HK-2 (cell line): Measurements from ENCODE around the gene TBCB.
"Not testable (repeated sequence)": the region's sequence is repeated elsewhere in the genome, so short reads cannot be mapped to it uniquely, and the experiment has no call there.

ENCODE experiments used
- DNase-seq: peaks from one replicate; pipeline ENCODE4 v3.0.0-alpha.2; 2018; ENCODE audit not compliant: unreplicated experiment

TBCB gene, protein sequence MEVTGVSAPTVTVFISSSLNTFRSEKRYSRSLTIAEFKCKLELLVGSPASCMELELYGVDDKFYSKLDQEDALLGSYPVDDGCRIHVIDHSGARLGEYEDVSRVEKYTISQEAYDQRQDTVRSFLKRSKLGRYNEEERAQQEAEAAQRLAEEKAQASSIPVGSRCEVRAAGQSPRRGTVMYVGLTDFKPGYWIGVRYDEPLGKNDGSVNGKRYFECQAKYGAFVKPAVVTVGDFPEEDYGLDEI

DNA sequence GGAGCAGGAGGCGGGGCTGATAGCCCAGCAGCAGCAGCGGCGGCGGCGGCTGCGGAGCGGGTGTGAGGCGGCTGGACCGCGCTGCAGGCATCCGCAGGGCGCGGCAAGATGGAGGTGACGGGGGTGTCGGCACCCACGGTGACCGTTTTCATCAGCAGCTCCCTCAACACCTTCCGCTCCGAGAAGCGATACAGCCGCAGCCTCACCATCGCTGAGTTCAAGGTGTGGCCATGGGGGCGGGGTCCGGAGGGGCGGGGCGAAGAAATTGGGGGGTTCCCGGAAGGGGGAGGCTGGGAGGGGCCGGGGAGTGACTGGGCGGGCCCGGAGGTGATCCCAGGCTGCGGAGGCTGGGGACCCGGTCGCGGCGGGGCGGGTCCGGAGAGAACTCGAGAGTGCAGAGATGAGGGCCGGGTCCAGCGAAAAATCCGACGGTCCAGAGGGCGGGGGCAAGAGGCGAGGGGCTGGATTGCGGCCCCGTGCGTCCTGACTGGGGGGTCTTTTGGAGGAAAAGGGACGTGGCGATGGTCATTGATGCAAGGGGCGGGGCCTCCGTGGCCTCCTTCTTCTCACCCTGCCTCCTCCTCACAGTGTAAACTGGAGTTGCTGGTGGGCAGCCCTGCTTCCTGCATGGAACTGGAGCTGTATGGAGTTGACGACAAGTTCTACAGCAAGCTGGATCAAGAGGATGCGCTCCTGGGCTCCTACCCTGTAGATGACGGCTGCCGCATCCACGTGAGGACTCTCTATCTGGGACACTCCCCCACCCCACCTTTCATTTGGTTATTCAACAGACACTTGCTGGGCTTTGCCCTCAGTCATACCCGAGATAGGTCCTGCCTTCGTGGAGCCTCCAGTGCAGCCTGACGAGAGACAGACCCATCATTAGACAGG, at the start of gene TBCB:
Gene TBCB (plus strand): TSS at position 16 of the 891 bp plus-strand sequence. CDS start 93 bp downstream, at position 109.
- no peak for DNase-seq

DNA sequence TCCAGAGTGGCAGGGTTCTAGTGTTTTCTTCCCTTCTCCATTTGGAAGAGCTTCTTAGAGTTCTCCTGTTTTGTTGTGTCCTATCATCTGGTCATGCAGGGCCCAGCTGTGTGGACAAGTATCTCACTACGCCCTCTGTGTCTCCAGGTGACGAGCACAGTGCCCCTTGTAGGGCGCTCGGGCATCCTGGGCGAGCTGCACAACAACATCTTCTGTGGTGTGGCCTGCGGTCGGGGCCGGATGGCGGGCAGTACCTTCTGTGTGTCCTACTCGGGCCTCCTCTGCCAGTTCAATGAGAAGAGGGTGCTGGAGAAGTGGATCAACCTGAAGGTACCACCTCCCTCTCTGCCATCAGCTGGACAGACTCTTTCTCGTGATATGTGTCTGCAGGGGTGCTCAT, 47.6 kb upstream of the TBCB start:
- no peak for DNase-seq

DNA sequence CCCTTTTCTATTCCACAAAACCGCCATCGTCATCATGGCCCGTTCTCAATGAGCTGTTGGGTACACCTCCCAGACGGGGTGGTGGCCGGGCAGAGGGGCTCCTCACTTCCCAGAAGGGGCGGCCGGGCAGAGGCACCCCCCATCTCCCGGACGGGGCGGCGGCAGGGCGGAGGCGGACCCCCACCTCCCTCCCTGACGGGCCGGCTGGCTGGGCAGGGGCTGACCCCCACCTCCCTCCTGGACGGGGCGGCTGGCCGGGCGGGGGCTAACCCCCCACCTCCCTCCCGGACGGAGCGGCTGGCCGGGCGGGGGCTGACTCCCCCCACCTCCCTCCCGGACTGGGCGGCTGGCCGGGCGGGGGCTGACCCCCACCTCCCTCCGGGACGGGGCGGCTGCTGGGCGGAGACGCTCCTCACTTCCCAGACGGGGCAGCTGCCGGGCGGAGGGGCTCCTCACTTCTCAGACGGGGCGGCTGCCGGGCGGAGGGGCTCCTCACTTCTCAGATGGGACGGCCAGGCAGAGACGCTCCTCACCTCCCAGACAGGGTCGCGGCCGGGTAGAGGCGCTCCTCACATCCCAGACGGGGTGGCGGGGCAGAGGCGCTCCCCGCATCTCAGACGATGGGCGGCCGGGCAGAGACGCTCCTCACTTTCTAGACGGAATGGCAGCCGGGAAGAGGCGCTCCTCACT, 46.3 kb upstream of the TBCB start:
- DNase-seq, result not testable (repeated sequence)

DNA sequence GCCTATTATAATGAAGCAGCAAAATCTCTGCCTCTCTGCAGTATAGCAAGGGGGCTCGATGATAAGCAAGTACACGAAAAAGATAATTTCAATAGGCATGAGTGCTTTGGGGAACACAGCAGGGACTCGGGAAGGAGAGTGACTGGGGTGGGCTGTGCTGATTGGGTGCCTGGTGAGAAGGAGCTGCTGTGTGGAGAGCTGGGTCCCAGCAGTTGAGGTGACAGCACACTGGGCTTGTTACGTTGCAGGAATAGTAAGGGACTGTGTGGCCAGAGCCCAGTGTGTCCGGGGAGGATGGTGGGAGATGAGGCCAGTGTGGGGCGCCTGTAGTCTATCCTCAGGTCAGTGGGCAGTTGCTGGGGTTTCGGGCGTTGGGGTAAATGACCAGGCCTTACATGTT, 43.2 kb upstream of the TBCB start:
- no peak for DNase-seq

DNA sequence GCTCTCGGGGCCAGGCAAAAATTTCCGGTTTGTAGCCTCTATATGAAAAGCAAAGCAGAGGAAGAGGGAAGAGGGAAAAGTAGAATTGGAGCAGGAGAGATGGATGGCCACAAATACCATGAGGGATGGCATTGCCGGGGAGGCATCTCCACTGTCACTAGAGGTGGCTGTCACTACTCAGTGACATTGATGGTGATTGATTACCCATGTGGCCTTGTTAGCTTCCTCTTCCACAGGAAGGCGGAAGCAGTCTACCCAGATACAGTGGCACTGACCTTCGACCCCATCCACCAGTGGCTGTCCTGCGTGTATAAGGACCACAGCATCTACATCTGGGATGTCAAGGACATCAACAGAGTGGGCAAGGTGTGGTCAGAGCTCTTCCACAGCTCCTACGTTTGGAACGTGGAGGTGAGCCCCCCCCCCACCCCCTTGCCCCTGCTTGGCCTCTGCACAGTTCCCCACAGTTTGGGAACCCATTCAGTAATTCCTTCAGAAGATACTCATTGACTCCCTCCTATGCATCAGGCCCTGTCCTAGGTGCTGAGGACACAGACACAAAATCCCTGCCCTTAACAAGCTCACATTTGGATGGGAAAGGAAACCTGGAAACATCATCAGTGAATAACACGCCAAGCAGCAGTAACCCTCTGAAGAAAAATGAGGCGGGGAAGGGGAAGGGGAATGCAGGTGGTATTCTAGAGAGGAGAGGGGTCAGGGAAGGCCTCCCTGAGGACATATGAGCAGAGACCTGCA, 42.0 kb upstream of the TBCB start:
- no peak for DNase-seq

DNA sequence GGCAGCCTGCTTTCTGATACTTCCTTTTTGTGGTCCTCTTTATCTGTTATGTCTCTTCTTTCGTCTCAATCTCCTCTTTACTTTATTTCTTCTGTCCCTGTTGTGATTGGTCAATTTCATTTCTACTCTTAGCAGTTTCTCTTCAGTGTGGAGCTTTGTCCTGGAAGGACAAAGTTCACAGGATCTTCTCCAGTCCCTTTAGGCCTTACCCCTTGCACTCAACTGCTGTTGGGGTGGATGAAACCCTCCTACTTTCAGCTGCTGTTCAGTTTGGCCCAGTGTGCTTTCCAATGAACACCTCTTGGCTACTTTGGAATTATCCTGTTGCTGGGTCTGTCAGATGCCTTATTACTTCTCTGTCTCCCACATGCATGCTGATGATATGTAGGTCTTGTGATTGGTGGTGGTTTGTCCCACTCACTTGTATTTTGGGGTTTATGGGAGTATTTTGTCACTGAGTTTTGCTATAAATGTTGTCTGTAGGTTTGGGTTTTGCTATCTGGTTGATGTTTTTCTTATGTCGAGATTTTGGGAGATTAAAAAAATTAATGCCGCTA, 35.8 kb upstream of the TBCB start:
- no peak for DNase-seq

DNA sequence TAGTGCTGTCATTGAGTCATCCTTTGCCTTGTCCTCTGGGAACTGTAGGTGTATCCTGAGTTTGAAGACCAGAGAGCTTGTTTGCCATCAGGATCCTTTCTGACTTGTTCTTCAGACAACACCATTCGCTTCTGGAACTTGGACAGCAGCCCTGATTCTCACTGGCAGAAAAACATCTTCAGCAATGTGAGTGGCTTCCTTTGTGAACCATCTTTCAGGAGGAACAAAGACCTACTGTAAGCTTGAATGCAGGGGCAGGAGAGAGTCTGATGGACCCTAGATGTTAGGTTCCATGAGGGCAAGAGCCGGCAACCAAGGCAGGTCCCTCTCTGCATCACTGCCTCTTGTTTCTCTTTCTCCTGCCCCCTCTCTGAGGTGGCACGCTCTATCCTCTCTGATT, 33.9 kb upstream of the TBCB start:
- DNase-seq, result no peak

DNA sequence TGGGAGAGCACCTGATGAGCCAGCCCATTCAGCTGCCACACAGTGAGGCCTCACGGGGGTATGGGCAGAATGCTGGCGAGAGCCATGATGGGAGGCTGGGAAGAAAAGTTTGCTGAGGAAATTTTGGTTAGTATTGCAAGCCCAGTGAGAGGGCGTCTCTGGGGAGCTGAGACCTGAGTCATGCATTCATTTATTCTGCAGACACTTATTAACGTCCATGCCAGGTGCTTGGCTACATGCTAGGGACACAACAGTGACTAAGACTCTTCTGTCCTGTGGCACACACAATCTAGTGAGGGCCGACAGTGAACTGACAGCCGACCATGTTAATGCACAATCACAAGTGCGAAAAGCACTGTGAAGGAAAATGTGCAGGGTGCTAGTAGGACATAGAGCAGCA, 33.4 kb upstream of the TBCB start:
- DNase-seq, result no peak

DNA sequence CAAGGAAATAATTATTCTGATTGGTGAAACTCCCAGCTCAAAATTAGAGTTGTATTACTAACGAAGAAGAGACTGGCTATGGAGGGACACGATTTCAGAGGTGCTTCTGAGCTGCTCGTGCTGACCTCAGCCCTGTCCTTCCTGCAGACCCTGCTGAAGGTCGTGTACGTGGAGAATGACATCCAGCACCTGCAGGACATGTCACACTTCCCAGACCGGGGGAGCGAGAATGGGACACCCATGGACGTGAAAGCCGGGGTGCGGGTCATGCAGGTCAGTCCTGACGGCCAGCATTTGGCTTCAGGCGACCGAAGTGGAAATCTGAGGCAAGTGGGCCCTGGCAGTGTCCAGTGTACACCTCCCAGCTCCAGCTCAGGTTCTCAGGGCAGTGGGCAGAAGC, 32.4 kb upstream of the TBCB start:
- DNase-seq, result no peak

DNA sequence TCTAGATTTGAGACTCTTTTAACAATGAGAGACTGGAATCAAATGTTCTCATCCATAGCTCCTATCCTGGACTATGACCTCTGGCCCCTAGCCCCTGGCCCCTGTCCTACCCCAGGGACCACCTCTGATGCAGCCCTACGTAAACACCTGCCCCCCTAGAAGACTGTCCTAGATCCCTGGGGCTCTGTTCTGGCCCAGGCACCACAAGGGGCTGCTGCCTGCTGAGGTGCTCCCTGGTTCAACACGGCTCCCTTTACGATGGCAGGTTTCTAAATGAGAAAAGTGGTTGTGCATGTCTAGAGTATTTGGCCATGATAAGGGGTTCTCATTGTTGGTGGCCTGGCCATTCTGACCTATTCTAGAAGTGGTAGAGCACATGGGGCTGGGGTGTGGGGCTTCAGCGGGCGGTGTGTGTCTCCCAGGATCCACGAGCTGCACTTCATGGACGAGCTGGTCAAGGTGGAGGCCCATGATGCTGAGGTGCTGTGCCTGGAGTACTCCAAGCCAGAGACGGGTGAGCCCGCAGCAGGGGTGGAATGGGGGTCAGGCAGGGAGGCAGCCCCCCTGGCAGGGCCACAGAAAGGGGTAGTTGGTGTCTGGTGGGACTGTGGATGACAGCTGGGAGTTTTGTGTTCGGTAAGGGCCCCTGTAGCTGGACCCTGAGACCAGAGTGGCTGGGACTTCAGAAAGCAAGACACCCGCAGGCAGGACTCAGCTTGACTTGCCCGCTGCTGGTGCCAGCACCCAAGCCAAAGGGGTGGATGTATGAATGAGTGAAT, 30.8 kb upstream of the TBCB start:
- DNase-seq, result no peak

DNA sequence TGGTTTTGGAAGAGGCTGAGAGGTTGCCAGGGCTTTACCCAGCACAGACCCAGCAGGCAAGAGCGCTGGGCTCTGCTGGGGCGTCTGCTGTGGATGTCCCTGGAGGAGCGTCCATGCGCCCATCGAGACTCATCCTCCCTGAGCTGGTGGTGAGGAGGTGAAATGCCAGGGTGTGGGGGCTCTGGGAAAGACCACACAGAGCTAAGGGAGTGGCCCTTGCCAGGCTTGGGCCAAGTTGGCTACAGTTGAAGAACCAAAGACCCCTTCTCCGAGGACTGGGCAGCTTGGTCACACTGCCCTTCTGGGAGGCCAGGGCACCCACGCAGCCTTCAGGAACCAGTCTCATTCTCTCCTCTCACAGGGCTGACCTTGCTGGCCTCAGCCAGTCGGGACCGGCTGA, 28.9 kb upstream of the TBCB start:
- no peak for DNase-seq

DNA sequence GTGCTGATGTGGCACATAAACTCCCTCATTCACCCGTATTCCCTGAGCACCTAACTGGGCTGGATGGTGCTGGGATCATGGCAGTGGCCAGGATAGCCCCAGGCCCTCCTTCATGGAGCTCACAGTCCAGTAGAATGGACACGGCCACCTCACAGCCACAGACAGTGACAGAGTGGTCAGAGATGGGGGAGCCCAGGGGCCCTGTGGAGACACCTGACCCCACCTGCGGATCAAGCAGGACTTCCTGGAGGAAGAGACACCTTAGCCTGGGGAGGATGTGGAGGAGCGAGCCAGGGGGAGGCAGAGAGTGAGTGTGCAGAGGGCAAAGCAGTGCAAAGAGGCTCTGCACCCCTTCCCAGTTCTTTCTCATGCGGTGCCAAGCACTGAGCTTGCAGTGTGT, 25.4 kb upstream of the TBCB start:
- DNase-seq, result no peak

DNA sequence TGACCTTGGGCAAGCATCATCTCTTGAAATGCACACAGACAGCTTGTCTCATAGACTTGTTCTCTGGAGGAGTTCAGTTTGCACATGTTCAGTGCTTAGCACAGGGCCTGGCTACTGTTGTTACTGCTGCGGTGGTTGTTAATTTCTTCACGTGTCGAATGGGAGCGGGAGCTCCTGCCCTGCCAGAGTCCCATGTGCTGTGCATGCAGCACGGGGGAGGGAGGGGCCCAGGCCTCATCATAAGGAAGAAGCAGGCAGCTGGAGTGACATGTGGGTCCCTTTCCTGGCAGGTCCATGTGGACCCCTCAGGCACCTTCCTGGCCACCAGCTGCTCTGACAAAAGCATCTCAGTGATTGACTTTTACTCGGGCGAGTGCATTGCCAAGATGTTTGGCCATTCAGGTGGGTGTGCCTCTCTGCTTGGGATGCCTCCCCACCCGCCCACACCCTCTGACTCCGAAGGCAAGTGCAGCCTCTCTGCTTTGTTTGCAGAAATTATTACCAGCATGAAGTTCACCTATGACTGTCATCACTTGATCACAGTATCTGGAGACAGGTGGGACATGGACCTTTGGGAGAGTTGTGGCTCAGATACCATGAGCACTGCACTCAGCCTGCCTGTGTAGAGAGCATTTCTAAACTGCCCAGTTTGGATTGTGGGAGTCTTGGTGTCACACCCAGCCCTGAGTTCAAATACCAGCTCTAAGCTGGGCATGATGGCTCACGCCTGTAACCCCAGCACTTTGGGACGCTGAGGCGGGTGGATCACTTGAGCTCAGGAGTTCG, 24.2 kb upstream of the TBCB start:
- no peak for DNase-seq

DNA sequence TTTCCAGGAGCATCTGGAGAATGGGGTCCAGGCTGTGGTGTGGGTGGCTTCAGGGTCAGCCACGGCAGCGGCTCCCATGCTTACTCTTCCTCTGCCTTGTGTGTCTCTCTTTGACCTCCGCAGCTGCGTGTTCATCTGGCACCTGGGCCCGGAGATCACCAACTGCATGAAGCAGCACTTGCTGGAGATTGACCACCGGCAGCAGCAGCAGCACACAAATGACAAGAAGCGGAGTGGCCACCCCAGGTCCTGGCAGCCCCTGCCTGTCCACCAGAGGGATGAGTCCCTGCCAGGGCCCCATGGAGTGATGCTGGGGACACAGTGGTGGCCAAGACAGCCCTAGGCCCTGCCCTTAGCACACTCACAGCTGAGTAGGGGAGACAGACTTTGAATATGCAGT, 22.7 kb upstream of the TBCB start:
- no peak for DNase-seq

DNA sequence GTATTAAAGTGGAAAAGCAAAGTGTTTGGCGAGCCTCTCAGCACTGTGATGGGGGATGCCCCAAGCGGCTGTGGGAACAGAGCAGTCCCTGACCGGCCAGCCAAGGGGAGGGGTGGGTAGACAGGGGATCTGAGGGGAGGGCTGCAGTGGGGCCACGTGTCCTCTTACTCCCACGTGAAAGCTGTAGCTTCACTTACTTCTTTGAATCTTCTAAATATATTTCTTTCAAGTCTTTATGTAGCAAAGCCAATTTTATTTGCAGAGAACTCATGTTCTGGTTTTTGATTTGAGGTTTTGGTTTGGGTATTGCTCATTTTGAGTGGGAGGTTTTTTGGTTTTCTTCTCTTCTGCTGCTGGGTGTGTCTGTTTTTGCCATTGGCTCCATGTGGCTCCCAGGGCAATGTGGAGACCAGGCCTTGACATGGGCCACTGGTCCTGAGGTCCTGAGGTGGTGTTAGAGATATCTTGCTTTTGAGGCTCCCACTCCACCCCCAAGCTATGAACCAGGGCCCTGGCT, 22.1 kb upstream of the TBCB start:
- no peak for DNase-seq

DNA sequence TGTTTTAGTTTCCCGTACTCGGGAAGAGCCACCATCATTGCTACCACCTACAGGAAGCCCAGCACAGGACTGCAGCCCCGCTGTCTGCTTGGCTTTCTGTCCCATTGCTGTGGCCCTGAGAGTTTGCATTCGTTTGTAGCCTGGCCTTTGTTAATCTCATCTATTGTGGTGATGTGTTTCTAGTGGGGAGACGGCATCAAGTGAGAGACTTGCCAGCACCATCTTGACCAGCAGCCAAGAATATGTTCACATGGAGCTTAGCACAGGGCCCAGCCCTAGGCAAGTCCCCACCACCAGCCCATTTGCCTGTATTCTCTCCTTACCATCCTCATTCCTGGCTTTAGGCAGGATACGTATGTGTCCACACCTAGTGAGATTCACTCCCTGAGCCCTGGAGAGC, 21.6 kb upstream of the TBCB start:
- DNase-seq, result no peak

DNA sequence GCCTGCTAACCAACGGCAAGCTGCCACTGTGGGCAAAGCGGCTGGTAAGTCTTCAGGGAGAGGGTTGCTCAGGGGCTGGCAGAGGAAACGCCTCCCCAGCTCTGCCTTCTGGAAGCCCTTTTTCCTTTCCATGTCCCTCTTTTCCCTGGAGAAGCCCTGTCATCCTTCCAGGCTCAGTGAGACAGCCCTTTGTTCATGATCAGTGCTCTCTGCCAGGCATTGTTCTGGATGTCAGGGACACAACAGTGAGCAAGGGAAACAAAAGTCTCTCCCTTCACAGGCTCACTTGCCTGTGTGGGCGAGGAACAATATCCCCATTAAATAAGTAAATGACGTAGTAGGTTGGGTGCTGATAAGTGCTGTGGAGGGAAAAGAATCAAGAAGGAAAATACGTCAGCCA, 18.2 kb upstream of the TBCB start:
- no peak for DNase-seq

DNA sequence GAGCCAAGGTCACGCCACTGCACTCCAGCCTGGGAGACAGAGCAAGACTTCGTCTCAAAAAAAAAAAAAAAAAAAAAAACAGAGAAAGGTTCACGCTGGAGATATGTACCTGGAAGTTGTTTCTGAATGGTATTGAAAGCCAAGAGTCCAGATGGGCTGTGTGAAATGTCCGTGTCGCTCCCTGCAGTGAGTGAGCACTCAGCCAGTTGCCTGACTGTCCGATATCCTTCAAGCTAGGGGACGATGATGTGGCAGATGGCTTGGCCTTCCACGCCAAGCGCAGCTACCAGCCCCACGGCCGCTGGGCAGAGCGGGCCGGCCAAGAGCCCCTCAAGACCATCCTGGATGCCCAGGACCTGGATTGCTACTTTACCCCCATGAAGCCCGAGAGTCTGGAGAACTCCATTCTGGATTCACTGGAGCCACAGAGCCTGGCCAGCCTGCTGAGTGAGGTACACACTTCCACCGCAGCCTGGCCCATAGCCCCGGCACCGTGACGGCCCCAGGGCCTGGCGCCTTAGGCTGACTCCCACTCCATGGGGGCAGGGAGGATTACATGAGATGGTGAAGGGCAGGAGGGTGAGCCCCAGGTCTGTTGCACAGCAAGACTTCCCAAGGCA, 16.0 kb upstream of the TBCB start:
- DNase-seq, result no peak

DNA sequence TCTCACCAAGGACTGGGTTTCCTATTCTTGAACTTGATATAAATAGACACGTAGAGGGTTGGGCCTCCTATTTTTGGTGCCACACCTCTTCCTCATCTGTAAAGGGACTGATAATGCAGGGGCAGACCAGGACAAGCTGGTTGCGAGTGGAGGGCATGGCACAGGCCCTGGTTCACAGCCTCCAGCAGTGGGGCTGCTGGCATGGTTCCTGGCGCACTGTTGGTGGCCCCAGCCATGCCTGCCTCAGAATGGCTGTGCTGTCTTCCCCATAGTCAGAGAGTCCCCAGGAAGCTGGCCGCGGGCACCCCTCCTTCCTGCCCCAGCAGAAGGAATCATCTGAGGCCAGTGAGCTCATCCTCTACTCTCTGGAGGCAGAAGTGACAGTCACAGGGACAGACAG, 14.8 kb upstream of the TBCB start:
- no peak for DNase-seq
